GM21825 (cell line): ENCODE measurements around the gene CCDC97.
"Not testable (repeated sequence)": the region's sequence is repeated elsewhere in the genome, so short reads cannot be mapped to it uniquely, and the experiment has no call there.

Experiments
- ATAC-seq: cut with Tn5 transposase; IDR thresholded peaks from one replicate; pipeline ENCODE4 v1.9.1; 2021; ENCODE audit warnings: mild to moderate bottlenecking, moderate library complexity; ENCODE audit not compliant: unreplicated experiment

The CCDC97 gene

DNA sequence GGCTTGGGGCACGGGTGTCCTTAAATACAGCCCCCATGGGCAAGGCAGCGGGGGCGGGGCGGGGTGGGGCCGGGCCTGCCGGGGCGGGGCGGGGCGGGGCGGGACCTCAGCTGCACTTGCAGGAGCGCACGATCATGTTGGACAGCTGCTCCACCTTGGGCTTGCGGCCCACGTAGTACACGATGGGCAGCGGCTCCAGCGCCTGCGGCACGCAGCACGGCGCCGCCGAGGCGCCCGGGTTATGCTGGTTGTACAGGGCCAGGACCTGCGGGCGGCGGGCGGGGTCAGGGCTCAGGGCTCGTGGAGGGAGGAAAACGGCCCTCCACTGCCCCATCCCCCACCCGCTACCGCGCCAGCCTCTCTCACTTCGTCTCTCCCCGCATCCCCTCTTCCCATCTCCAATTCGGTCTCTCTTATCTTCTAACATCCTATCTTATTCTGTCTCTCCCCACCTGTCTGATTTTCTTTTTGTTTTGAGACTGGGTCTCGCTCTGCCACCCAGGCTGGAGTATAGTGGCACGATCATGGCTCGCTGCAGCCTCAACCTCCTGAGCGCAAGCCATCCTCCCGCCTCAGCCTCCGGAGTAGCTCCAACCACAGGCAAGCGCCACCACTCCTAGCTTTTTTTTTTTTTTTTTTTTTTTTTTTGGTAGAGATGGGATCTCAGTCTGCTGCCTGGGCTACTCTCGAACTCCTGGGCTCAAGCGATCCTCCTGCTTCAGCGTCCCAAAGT is 21.1 kb downstream of the CCDC97 start:
- ATAC-seq = no peak

DNA sequence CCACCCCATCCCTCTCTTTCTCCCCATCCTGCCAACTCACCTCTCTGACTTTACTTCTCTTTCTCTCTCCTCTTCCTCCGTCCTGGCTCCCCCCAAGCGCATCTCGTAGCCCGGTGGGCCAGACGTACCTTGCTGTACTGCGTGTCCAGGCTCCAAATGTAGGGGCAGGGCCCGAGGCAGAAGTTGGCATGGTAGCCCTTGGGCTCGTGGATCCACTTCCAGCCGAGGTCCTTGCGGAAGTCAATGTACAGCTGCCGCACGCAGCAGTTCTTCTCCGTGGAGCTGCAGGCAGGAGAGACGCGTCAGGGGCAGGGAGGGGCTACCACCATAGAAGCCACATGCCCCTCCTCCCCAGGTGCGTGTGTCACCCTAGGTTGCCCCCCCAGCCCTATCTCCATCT is 22.0 kb downstream of the CCDC97 start:
- ATAC-seq = no peak

GRCh38 chr19:41332468-41332867 is 22.5 kb downstream of the CCDC97 start:
- no peak for ATAC-seq

- no peak for ATAC-seq
Measured at GRCh38 chr19:41334793-41335192, 24.8 kb downstream of the CCDC97 start.

DNA sequence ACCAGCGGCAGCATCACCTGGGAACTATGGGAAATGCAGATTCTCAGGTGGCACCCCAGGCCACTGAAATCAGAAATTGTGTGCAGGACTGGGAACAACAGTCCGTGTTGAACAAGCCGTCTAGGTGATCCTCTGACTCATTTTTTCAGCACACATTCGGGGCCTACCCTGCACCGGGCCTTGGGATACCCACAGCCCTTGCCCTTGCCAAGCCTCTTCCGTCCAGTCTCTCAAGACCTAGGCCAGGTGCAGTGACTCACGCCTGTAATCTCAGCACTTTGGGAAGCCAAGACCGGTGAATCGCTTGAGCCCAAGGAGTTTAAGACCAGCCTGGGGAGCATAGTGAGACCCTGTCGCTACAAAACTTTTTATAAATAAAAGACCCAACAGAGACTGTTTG is 25.5 kb downstream of the CCDC97 start:
- ATAC-seq = no peak

DNA sequence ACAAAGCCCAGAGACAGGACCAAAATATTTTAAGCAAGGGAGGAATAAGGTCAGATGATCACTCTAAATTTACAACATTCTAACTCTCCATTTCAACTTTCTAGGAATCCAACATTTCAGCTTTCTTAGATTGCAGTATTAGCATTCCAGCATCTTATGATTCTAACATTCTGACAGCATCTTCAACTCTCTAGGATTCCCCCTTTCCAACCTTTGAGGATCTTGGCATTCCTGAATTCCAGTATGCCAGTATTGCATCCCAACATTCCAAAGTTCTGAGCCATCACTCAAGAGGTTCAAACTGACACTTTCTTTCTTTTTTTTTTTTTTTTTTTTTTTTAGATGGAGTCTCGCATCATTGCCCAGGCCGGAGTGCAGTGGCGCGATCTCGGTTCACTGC is 30.0 kb downstream of the CCDC97 start:
- no peak for ATAC-seq

- ATAC-seq = no peak
Measured at GRCh38 chr19:41341669-41342490, 31.9 kb downstream of the CCDC97 start.

DNA sequence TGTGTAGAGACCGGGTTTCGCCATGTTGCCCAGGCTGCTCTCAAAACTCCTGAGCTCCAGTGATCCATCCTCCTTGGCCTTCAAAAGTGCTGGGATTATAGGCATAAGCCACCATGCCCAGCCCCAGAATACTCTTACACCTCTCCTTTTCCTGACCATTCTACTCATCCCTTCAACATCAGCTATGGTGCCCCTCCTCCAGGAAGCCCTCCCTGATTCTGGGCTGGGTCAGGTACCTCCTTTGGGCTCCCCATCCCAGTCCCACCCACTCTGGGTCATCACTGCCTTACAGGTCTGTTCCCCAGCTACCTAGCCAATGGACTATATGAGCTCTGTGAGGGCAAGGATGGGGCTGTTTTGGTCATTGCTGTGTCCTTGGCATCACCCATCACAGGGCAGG is 34.2 kb downstream of the CCDC97 start:
- no peak for ATAC-seq

GRCh38 chr19:41346916-41347315 is 36.9 kb downstream of the CCDC97 start:
- not testable (repeated sequence) for ATAC-seq

DNA sequence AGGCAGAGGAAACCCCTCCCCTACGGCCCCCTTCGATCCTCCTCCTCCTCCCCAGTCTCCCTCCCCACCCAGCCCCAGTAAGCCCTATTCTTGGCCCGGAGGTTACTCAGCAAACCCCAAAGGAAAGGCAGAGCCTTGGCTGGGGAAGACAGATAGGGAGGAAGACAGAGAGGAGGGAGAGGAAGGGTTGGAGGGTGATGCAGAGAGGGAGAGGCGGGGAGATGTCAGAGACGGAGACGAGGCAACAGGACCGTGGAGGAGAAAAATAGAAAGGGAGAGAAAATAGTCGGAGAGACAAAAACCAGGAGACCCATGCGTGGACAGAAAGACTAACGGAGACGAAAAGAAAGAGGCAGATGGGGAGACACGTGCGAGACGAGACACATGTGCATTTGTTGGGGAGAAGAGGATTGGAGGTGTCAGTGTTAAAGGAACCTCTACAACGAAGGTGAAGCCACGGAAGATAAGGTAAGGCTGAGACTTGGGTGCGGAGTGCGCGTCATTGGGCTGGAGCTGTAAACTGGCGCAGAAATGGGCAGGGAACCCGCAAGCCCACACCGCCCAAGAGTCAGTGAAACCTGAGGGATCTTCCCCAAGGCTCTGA is 40.9 kb downstream of the CCDC97 start:
- no peak for ATAC-seq

GRCh38 chr19:41351339-41352245 is 41.6 kb downstream of the CCDC97 start:
- ATAC-seq = peak; percentile 34

DNA sequence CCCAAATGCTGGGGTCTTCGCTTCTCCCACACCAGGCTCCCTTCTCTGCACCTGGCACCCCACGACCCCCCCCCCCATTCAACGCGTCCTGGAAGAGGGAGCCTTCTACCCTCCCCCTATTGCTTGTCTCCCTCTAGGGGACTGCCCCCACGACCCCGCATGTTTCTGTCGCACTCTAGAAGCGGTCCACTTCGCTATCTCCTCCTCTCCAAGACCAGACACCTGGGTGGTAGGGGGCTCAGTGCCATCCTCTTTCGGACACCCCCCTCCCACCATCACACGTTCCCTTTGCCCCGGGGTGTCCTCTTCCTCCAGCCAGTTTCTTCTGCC is 42.3 kb downstream of the CCDC97 start:
- ATAC-seq = no peak

GRCh38 chr19:41352609-41353465 is 42.9 kb downstream of the CCDC97 start:
- ATAC-seq = no peak

DNA sequence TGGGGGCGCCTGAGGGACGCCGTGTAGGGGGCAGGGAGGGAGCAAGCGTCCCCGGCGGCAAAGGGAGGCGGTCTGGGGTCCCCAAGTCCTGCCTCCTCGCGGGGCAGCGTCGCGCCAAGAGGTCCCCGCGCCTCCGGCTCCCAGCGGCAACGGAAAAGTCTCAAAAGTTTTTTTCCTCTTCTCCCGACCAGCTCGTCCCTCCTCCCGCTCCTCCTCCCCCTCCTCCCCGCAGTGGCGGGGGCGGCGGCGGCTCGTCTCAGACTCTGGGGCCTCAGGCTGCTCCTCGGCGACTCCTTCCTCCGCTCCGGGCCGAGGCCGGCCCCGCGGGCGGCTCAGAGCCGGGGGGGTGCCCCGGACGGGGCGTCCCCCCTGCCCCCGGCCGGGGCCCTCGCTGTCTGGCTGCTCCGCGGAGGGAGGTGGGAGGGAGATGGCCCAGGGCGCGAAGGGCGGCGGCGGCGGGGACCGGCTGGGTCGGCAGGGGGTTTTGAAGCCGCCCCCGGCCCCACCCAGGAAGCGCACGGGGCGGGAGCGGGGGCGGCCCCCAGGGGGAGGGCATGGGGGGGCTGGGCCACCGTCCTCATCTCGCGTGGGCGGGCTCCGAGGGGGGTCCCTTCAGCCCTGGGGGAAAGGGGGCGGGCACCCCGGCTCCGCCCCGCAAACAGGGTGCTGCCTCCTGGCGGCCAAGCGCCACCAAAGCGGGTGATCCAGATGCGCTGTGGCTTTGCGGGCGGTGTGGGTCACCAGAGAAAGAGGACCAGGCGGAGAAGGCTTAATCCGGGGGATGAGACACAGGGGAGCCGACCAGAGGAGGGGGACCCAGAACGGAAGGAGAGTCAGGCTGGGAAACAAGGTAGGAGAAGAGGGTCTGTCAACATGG is 43.7 kb downstream of the CCDC97 start, which contains the start of gene TGFB1:
Gene TGFB1, minus strand, starts transcription at position 457 of the 877 bp plus-strand sequence. CDS start 878 bp downstream, outside the sequence.
- peak; percentile 39 for ATAC-seq

DNA sequence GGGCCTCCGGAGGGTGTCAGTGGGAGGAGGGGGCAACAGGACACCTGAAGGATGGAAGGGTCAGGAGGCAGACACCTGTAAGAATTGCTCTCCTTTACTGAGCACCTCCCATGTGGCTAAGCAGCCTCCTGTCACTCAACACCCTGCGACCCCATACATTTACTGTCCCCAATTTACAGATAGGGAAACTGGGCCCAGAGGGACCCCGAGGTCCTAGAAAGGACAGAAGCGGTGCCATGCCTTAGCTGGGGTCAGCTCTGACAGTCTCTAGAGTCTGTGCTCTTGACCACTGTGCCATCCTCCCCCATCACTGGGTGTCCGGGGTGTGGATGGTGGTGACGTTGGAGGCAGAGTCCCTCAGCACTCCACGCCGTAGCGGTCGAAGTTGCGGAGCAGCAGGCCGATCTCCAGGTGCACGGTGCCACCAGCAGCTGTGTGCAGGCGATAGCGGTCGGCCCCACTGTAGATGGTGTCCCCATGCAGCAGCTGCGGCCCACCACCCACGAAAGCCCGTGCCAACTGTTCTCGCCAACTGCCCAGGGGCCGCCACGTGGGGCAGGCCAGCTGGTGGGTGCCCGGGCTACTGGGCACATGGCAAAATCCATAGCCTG is 44.5 kb downstream of the CCDC97 start:
- no peak for ATAC-seq

DNA sequence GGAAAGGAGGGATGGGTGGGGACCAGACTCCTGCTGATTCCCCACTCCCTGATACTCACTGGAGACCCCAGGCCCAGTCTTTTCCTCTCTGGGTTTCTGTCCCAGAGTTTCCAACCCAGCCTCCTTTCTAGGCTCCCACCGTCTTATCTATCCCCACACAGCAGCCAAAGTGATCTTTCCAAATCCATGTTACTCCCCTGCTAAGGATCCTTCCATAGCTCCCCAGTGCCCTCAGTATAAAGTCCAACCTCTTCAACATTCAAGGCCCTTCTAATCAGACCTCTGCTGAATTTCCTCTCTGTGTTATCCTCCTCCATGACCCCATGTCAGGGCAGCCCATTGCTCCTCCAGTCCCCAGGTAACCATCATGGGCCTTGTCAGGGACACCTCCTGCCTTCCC is 45.1 kb downstream of the CCDC97 start:
- no peak for ATAC-seq

DNA sequence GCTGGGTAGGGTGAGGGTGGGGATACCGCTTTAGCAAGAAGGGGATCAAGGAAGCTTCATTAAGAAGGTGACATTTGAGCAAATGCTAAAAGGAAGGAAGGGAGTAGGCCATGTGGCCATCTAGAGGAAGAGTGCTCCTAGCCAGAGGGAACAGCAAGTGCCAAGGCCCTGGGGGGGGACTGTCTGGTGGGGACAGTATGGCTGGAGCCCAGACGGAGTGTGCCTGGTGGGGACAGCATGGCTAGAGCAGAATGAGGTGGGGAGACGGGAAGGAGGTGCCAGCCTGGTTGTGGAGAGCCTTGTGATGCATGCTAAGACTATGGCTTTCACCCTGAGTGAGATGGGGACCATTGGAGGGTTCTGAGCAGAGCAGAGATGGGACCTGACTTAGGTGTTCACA is 45.8 kb downstream of the CCDC97 start:
- no peak for ATAC-seq

DNA sequence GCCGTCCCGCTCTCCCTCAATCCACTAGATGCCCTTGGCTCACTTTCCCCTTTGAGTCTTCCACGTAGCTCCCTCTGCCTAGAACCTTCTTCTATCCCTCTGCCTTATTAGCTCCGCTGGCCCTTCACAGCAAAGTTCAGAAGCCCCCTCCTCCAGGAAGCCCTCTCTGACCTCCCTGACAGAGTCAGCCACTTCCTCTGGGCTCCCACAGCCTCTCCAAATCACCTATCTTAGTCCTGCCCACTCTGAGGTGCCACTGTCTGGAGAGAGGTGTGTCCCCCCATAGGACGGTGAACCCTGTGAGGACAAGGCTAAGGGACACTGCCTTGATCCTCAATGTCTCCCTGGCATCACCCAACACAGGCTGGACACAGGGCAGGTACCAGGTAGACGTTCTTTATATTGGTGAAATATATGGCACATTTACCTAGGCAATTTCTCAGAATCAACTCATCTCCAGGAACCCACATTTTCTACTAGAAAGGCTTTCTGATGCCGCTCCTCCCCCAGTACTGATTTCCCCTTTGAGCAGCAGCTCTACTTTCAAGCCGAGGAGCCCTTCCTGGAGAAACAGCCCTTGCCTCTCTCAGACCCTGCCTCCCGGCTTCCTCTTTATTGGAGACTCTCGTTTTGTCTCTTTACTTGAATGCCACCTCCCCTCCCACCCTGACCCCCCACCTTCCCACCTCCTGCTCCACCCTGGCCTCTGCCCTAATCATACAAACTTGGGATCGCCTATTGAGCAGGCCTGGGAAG is 47.2 kb downstream of the CCDC97 start:
- ATAC-seq = no peak
